ENCODE measurements around the gene UPK3BL1. TPM values are rescaled to one million over a fixed set of nuclear protein-coding genes. Genes with fewer than 3 reads are reported as not detected.
"Not testable (repeated sequence)": the region's sequence is repeated elsewhere in the genome, so short reads cannot be mapped to it uniquely, and the experiment has no call there.

Gene UPK3BL1
- total RNA-seq, 2 experiments from 2014 or later = 13.2 to 20.8 TPM

DNA sequence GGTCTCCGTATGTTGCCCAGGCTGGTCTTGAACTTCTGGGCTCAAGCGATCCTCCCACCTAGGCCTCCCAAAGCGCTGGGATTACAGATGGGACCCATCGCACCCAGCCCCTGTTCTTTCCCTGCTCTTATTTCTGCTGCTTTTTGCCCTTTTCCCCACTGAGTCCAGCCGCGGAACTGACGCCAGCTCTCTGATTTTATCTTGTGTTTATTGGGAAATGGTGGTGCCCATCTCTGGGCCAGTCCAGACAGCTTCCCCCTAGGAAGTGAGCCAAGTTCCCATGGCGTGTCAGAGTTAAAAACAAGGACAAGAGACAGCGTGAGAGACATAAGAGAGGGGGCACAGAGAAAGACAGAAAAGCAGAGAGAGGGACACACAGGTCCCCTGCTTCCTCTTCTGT, 12.0 kb downstream of the UPK3BL1 start:
- POLR2A ChIA-PET, CTCF ChIA-PET: not testable (repeated sequence)

GRCh38 chr7:102627271-102627904, 15.2 kb downstream of the UPK3BL1 start:
- CTCF ChIA-PET, POLR2A ChIA-PET: not testable (repeated sequence)

DNA sequence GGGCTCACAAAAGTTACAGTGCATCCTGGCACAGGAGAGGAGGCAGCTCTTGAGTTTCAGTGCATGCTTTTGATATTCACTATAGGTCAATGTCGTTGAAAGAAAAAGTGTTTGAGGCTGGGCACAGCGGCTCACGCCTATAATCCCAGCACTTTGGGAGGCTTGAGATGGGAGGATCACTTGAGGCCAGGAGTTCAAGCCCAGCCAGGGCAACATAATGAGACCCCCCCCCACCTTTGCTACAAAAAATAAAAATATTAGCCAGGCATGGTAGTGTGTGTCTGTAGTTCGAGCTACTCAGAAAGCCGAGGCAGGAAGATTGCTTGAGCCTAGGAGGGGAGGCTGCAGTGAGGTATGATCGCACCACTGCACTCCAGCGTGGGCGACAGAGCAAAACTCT, 24.5 kb downstream of the UPK3BL1 start:
- CTCF ChIA-PET, POLR2A ChIA-PET: not testable (repeated sequence)

DNA sequence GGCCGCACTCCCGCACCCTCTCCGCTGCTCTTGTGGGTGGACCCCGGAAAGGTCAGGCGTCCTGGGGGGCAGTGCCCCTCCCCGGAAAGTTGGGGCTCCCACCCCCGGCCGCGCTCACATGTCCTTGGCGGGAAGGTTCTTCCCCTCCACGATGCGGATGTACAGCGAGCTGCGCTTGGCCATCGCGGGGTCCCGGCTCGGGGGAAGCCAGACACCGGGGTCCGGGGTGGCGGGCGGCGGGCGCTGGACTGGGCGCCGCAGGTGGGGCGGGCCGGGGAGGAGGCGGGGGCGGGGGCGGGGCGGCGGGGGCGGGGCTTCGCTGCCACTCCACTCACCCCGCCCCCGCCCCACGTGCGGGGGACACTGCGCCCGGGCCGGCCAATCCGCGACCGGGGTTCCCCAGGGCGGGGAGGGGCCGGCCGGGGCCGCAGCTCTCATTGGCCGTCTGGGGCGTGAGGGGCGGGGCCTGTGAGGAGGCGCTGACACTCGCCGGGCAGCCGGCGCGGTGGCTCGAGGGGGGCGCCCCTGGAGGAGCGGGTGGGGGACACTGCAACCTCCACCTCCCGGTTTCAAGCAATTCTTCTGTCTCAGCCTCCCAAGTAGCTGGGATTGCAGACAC, 26.0 kb downstream of the UPK3BL1 start, which contains the start of gene RASA4:
TSS of gene RASA4 (minus strand) at position 250 of the 619 bp plus-strand sequence. CDS start at position 183, 67 bp downstream.
- POLR2A ChIA-PET, CTCF ChIA-PET: not testable (repeated sequence)

DNA sequence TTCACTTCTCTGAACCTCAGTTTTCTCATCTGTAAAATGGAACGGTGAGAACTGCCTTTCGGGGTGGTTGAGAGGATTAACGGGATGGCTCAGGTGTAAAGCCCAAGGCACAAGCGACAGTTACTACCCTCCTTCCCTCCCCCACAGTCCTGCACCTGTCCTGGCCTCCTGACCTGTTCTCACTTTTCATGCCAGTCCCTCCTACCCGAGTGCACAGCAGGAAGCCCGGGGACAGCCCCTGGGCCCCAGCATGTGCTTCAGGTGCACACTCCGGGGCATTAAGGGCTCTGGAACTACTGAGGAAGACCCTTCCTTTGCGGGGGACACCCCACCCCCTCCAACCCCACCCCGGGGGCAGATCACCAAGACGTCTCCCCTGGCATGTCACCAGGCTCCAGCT, 26.7 kb downstream of the UPK3BL1 start:
- CTCF ChIA-PET, POLR2A ChIA-PET: not testable (repeated sequence)

- POLR2A ChIA-PET = not testable (repeated sequence)
Measured at GRCh38 chr7:102614873-102615272, 27.7 kb downstream of the UPK3BL1 start.

DNA sequence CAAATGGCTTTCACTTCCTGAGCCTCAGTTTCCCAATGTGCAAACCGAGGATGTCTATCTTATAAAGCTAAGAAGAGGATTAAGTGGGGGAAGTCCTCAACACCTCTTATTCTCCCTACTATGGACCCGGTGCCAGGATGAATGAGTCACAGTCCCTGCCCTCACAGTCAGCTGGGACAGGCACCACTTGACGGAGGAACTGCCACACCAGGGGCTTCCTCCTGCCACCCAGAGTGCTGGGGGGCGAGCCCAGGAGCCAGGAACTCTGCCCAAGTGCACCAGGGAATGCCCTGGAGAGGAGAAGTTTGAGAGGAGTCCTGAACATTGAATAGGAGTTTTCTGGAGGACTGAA, 28.3 kb downstream of the UPK3BL1 start:
- POLR2A ChIA-PET, CTCF ChIA-PET: not testable (repeated sequence)

More at GRCh38 chr7:102614873-102615272, 27.7 kb downstream of the UPK3BL1 start:
- CTCF ChIA-PET = not testable (repeated sequence)

DNA sequence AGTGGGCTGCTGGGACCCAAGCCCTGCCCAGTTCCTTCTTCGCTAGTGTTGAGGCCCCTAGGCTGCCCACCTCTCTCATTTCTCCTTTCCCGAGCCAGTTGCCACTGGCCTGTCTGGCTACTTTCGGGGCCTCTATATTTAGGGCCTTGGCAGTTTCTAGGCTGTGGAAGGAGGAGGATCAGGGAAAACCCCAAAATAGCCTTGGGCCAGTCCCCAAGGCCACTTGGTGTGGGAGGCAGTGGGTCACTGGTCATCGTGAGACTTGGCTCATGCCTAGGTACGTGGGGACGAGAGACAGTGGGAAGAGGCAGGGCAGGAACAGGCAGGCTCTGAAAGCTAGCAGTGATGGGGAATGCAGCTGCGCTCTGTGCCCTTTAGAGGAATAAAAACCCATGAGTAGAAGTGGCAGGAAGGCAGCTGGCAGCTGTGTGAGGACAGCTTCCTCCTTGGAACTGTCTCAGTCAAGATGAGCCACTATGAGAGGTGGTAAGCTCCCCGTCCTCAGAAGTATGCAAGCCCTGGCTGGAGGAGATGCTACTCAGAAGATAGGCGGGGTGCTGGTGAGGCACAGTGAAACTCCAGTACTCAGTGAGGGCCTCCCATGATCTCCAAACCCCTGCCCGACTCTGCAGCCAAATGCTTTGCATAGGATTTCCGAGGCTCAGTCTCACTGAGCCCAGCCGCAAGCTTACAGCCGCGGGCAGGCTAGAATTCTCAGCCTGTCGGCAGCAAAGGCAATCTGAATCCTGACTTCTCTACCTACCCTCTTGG, 28.8 kb downstream of the UPK3BL1 start:
- CTCF ChIA-PET, POLR2A ChIA-PET: not testable (repeated sequence)

- CTCF ChIA-PET, POLR2A ChIA-PET: not testable (repeated sequence)
Measured at GRCh38 chr7:102611675-102612325, 30.8 kb downstream of the UPK3BL1 start.

- POLR2A ChIA-PET, CTCF ChIA-PET: not testable (repeated sequence)
Measured at GRCh38 chr7:102611013-102611674, 31.4 kb downstream of the UPK3BL1 start.

GRCh38 chr7:102610441-102610840, 32.1 kb downstream of the UPK3BL1 start:
- CTCF ChIA-PET, POLR2A ChIA-PET: not testable (repeated sequence)

GRCh38 chr7:102609734-102610133, 32.9 kb downstream of the UPK3BL1 start:
- POLR2A ChIA-PET, CTCF ChIA-PET: not testable (repeated sequence)

GRCh38 chr7:102606848-102607247, 35.7 kb downstream of the UPK3BL1 start:
- CTCF ChIA-PET, POLR2A ChIA-PET: not testable (repeated sequence)

GRCh38 chr7:102604431-102605145, 38.0 kb downstream of the UPK3BL1 start:
- CTCF ChIA-PET, POLR2A ChIA-PET: not testable (repeated sequence)

- POLR2A ChIA-PET, CTCF ChIA-PET: not testable (repeated sequence)
Measured at GRCh38 chr7:102602317-102602716, 40.3 kb downstream of the UPK3BL1 start.

- CTCF ChIA-PET, POLR2A ChIA-PET: not testable (repeated sequence)
Measured at GRCh38 chr7:102599699-102600098, 42.9 kb downstream of the UPK3BL1 start.

DNA sequence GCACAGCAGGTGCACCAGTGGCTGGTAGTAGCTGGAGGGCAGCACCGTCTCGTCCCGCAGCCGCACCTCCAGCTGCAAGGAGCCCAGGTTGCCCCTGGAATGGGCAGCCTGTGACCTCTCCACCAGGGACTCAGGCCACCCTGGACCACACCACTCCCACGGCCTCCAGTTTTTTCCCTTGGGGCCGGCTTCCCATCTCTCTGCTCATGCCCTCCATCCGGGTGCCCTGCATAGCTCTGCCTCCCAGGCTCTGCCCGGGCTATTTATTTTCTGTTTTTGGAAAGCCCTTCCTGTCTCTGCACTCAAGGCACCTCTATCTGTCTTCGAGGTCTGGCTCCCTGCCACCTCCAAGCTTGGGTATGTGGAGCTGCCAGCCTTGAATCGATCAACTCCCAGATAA, 46.6 kb downstream of the UPK3BL1 start:
- POLR2A ChIA-PET, CTCF ChIA-PET: not testable (repeated sequence)

DNA sequence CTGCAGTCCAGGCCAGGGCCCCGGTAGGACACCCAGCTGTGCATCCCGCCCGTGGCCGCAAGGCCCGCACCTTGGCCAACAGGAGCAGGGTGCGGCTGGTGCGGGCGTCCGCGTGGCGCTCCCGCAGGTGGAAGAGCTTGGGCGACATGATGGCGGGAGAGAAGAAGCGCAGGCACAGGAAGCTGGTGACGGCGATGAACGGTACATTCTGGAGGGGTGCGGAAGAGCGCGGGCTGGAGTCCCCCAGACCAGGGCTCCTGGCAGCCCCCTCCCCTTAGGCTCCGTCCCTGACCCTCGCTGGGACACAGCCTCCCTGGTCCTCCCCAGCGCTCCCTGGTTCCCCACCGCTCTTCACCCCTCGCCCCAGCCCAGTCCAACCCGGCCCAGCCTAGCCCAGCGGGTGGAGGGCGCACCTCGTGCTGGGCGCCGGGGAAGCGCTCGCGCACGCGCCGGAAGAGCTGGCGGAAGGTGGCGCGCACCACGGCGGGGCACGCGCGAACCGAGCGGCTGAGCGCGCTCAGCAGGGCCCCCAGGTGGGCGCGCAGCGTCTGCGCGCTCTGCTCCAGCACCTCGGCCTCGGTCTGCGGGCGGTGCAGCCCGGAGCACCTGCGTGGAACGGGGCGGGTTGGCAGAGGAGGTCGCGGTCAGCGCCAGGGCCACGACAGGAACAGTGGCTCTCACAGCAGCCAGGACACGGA, 48.8 kb downstream of the UPK3BL1 start:
- POLR2A ChIA-PET, CTCF ChIA-PET: not testable (repeated sequence)

DNA sequence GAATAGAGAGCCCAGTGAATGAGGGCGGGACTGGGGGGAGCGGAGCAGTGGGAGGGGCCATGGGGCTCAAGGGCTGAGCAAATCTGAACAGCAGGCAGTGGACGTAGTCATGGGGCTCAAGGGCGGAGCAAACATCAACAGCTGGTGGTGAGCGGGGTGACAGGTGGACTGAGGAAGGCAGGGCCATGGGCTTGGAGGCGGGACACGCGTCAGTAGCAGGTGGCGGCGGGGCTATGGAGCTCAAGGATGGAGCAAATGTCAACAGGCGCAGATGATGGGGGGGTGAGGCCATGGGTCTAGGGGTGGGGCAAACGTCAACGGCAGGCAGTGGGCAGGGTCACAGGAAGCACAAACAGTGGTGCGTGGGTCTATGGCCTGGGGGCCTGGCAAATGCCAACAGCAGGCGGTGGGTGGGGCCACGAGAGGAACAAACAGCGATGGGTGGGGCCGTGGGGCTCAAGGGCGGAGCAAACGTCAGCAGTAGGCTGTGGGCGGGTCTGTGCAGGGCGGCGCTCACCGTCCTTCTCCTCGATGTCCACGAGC, 50.0 kb downstream of the UPK3BL1 start:
- POLR2A ChIA-PET, CTCF ChIA-PET: not testable (repeated sequence)
